Activated CD8-positive, alpha-beta memory T cell treated with anti-CD3 and anti-CD28 coated beads for 4 hours (primary cell): Measurements from ENCODE around the gene HIPK2.

Experiments used
- DNase-seq, 2 donors: peaks; one replicate each; pipeline ENCODE4 v3.0.0-alpha.2; 2020; ENCODE audit warnings: low read depth in 2 of 2

HIPK2 gene

GRCh38 chr7:139752604-139753003 lies 25.2 kb downstream of the HIPK2 start:
- no peak for DNase-seq

DNA sequence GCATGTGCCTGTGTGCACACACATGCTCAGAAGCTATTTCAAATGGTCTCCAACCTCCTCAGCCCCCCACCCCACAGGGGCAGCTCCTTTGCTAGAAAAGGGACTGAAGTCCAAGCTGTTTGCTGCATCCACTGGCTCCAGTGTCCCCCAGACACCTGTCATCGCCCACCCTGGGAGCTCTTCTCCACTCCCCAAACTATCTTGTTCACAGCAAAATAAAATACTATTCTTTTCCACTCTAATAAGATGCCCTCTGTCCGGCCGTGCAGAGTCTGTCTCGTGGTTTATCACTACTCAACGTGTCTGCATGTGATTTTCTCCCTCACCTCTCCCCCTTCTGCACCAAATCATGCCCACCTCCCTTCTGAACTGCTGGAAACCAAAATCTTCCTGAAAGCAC lies 25.6 kb downstream of the HIPK2 start:
- DNase-seq = no peak

GRCh38 chr7:139750459-139751095 lies 27.2 kb downstream of the HIPK2 start:
- peak in 1 of 2 donors; percentile 10 for DNase-seq

GRCh38 chr7:139749545-139749944 lies 28.3 kb downstream of the HIPK2 start:
- DNase-seq = no peak

DNA sequence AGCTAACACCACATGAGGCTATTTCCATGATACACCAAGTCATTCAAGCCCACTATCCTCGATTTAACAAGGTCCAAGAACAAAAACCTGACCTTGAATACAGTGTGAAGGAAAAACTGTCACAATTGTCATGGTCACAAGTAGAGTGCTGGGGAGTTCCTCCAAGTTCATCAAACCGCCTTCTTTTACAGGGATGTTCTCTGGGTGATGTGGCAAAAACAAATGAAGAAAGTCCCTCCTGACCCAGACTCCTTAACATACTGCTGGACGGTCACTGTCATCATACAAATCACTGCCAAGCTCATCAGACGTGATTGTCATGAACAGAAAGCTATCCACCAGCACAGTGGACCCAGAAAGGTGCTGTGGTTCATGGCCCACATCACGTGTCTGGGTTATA lies 28.9 kb downstream of the HIPK2 start:
- no peak for DNase-seq

DNA sequence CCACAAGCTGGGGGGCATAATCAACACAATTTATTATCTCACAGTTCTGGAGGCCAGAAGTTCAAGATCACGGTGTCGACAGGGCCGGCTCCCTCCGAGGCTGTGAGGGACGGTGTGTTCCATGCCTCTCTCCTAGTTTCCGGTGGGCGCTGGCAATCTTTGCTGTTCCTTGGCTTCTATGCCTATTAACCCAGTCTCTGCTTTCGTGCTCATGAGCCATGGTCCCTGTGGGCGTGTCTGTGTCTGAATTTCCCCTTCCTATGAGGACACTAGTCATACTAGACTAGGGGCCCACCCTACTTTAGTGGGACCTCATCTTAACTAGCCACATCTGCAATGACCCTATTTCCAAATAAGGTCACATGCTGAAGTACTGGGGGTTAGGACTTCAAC lies 29.4 kb downstream of the HIPK2 start:
- no peak for DNase-seq

- DNase-seq = no peak
Measured at GRCh38 chr7:139747662-139748372, 30.0 kb downstream of the HIPK2 start.

DNA sequence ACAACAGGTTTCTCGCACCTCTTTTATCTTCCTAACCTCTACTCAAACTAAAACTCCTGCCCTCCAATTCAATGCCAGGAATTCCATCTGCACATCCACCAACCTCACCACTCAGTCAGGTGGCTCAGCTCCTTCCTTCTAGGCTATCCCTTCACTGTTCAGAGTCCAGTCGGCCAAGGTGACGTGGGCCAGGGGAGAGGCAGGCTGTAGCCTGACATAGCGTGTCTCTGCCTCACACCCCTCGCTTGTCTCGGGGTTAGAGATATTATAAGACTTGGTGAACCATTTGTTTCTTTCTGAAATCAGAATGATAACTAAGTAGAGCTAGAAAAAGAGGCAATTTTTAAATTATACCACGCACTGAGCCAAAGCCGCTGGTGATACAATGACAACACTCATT lies 31.1 kb downstream of the HIPK2 start:
- DNase-seq = no peak

- no peak for DNase-seq
Measured at GRCh38 chr7:139745678-139746143, 32.1 kb downstream of the HIPK2 start.

DNA sequence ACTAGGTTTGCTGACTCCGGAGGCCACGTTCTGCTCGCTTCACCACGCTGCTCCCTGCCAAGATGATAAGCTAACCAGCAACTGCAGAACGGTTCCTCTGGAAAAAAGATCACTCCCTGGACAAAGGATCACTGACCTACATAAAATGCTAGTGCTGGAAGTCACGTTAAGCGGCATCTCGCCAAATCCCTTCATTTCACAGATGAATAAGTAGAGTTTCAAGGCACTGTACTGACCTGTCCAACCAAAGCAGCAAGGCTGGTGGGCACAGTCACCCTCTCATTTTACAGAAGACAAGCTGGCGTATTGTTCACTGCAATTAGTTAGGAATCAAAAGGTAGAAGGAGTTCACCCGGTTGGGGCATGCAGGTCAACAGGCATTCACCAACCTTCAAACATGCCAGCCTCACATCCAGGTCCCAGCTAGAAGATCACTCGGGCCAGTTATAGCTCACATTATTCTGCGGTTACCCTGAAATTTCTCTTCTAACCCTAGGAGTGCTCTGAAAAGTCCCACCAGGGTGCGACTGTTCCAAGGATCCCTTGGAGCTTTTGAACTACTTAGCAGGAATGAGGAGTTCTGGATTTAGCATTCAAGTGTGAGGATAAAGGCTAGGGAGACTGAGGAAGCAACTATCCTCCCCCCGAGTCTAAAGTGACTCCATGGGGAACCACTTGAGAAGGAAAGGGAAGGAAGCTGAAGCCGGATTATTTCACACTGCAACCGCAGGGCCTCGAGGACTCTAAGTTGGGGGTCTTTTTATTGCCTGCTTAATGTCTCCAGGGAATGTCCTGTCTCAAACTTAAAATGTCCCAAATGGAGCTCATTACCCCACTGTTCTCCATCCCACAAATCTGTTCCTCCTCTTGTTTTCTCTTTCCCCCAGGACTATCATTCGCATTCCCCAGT lies 32.8 kb downstream of the HIPK2 start:
- DNase-seq = no peak

DNA sequence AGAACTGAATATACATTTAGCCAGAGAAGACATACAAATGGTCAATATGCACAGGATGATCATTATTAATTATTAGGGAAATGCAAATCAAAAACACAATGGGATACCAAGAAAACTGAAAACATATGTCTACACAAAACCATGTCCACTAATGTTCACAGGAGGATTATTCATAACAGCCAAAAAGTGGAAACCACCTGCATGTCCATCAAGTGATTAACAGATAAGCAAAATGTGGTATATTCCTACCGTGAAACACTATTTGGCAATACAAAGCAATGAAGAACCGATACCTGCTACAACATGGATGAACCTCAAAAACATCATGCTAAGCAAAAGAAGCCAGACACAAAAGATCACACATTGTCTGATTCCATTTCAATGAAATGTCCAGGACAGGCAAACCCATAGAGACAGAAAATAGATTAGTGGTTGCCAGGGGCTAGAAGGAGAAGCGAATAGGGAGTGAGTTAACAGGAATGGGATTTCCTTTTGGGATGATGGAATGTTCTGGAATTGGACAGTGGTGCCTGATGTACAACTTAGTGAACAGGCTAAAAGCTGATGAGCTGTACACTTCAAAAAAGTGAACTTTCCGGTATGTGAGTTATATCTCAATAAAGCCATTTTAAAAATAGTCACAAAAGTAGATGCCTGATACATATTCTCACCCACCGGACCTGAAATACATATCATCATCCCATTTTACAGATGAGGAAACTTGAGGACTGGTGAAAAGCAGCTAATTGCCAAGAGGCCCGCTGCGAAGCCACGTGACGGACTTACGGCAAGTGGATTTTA lies 33.6 kb downstream of the HIPK2 start:
- DNase-seq = no peak

DNA sequence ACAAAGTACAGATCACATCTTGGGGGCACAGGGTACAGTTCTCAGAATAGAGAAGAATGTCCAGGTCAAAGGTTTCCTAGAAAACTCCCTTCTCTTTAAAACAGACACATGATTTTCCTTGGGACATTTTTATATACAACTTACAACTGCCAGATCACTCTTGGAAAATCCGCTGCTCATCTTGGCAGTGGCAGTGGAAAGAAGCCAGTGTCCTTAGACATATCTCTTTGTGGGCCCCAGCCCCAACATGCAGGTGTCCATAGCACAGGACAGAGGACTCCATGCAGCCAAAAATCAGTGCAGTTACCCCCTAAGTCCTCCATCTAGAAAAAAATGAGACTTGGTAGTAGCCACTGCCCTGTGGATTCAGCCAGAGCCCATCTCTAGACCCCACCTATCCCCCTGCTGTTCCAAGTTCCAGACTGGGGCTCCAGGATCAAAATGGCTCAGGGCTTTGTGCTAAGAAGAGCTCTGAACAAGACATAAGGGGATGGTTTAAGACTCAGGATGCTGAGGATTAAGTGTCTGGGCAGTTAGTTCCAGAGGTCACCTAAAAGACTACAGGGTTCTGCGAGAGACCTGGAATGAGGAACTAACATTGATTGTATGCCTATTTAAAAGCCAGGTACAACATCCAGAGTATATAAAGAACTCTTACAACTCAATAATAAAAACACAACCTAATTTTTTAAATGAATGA lies 34.4 kb downstream of the HIPK2 start:
- no peak for DNase-seq

- no peak for DNase-seq
Measured at GRCh38 chr7:139741789-139742344, 35.9 kb downstream of the HIPK2 start.

- no peak for DNase-seq
Measured at GRCh38 chr7:139741239-139741638, 36.6 kb downstream of the HIPK2 start.

GRCh38 chr7:139739863-139740597 lies 37.8 kb downstream of the HIPK2 start:
- DNase-seq = no peak

- no peak for DNase-seq
Measured at GRCh38 chr7:139738772-139739171, 39.0 kb downstream of the HIPK2 start.

GRCh38 chr7:139738101-139738489 lies 39.7 kb downstream of the HIPK2 start:
- no peak for DNase-seq

DNA sequence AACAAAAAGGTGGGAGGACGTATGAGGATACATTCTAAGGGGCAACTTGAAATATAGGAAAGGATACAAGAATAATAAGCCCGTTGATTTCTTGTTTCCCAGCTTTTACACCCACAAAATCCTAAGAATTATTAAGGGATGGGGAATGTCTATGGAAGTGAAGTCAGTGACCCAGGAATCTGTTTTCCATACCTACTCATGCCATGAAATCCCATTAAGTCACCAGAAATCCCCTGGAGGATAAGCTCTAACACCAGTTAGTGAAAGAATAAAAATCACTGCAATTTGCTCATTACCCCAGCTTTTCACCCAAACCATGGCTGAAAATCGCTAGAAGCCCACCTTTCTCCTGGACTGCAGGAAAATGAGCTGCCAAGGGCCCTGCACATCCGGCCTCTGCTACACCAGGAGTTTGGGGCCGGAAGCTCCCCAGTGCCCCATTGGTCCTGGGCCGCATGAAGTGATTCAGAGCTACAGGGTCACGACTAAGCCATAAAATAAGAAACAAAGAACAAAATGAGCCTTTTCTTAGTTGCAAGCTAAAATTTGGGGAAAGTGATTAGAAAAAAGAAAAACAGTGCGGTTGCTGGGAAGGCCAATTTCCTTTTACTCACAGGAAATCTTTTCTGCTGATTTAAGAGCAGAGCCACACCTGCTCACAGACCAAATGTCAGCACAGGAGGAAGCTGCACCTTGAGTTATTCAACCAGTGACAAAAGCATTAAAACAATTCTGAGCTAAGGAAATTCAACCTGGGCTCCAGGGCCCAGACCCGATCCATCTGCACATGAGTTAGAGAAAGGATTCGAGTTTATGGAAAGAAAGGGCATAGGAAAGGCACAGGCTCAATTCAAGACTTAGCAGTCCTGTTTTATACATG lies 40.3 kb downstream of the HIPK2 start:
- DNase-seq = no peak
